Fibroblast of skin of right quadriceps (primary cell): ENCODE measurements around the gene CDK14.
"Not testable (repeated sequence)": the region's sequence is repeated elsewhere in the genome, so short reads cannot be mapped to it uniquely, and the experiment has no call there.

Experiments
- DNase-seq: peaks from one replicate; pipeline ENCODE4 v3.0.0-alpha.2; 2013

CDK14 gene

GRCh38 chr7:90763108-90763507 is 167.0 kb downstream of the CDK14 start:
- DNase-seq = no peak

GRCh38 chr7:90764848-90765570 is 168.9 kb downstream of the CDK14 start:
- no peak for DNase-seq

GRCh38 chr7:90766814-90767564 is 170.9 kb downstream of the CDK14 start:
- DNase-seq = no peak

GRCh38 chr7:90768301-90768700 is 172.2 kb downstream of the CDK14 start:
- DNase-seq = no peak

- no peak for DNase-seq
Observed at GRCh38 chr7:90769036-90769435, 172.9 kb downstream of the CDK14 start.

- DNase-seq = not testable (repeated sequence)
Observed at GRCh38 chr7:90769566-90769965, 173.4 kb downstream of the CDK14 start.

- DNase-seq = peak; percentile 37
Observed at GRCh38 chr7:90771281-90771680, 175.2 kb downstream of the CDK14 start.

- DNase-seq = no peak
Observed at GRCh38 chr7:90772410-90772809, 176.3 kb downstream of the CDK14 start.

GRCh38 chr7:90773269-90773668 is 177.1 kb downstream of the CDK14 start:
- DNase-seq = no peak

- no peak for DNase-seq
Observed at GRCh38 chr7:90774706-90775105, 178.6 kb downstream of the CDK14 start.

GRCh38 chr7:90775383-90775965 is 179.4 kb downstream of the CDK14 start:
- DNase-seq = no peak

GRCh38 chr7:90777041-90777440 is 180.9 kb downstream of the CDK14 start:
- DNase-seq = no peak

GRCh38 chr7:90777465-90777864 is 181.3 kb downstream of the CDK14 start:
- DNase-seq = no peak

- peak; percentile 41 for DNase-seq
Observed at GRCh38 chr7:90777886-90778285, 181.8 kb downstream of the CDK14 start.

- peak; percentile 52 for DNase-seq
Observed at GRCh38 chr7:90788052-90788451, 191.9 kb downstream of the CDK14 start.

- no peak for DNase-seq
Observed at GRCh38 chr7:90789736-90790306, 193.7 kb downstream of the CDK14 start.

- no peak for DNase-seq
Observed at GRCh38 chr7:90791596-90791995, 195.5 kb downstream of the CDK14 start.

- DNase-seq = no peak
Observed at GRCh38 chr7:90792301-90792700, 196.2 kb downstream of the CDK14 start.

GRCh38 chr7:90794234-90794633 is 198.1 kb downstream of the CDK14 start:
- not testable (repeated sequence) for DNase-seq

- DNase-seq = no peak
Observed at GRCh38 chr7:90797596-90797995, 201.5 kb downstream of the CDK14 start.

GRCh38 chr7:90804370-90804769 is 208.2 kb downstream of the CDK14 start:
- DNase-seq = peak; percentile 37

- not testable (repeated sequence) for DNase-seq
Observed at GRCh38 chr7:90815552-90815951, 219.4 kb downstream of the CDK14 start.

- DNase-seq = peak; percentile 99
Observed at GRCh38 chr7:90816511-90817142, 220.5 kb downstream of the CDK14 start.
